ENCODE results near the gene REPS2.

DNA sequence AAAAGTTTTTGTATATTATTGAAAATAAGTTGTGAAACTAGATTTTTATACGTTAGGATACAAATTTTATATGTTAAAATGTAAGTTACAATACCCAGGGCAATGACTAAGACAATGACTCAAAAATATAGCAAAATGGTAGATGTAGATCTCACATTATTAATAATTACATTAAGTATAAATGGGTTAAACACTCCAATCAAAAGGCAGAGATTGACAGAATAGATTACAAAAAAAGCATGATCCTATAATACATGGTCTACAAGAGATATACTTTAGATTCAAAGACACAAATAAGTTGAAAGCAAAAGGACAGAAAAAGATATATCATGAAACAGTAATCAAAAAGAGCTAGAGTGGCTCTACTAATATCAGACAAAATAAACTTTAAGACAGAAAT is 217.6 kb downstream of the REPS2 start:
- TF ChIP-seq, protein P1, sequence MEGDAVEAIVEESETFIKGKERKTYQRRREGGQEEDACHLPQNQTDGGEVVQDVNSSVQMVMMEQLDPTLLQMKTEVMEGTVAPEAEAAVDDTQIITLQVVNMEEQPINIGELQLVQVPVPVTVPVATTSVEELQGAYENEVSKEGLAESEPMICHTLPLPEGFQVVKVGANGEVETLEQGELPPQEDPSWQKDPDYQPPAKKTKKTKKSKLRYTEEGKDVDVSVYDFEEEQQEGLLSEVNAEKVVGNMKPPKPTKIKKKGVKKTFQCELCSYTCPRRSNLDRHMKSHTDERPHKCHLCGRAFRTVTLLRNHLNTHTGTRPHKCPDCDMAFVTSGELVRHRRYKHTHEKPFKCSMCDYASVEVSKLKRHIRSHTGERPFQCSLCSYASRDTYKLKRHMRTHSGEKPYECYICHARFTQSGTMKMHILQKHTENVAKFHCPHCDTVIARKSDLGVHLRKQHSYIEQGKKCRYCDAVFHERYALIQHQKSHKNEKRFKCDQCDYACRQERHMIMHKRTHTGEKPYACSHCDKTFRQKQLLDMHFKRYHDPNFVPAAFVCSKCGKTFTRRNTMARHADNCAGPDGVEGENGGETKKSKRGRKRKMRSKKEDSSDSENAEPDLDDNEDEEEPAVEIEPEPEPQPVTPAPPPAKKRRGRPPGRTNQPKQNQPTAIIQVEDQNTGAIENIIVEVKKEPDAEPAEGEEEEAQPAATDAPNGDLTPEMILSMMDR (IDR thresholded peaks at IDR 0.05), result no peak
- TF ChIP-seq POLR2A (IDR thresholded peaks at IDR 0.05), result no peak
